HEK293 (cell line): ENCODE measurements around the gene SPON1.

Experiments
- KLF8 ChIP-seq: fragments of 450-650 bp; formaldehyde crosslinking; IDR thresholded peaks from 2 replicates; pipeline ENCODE4 v1.5.1; 2016; ENCODE audit warnings: missing biosample characterization, missing genetic modification characterization
- MEIS1 ChIP-seq: sonication (generic); formaldehyde crosslinking; IDR thresholded peaks from 2 replicates; pipeline ENCODE4 v1.8.1; 2022; ENCODE audit warnings: missing genetic modification reagents, mild to moderate bottlenecking, borderline replicate concordance
- ZNF112 ChIP-seq: fragments of 450-650 bp; formaldehyde crosslinking; IDR thresholded peaks from 2 replicates; pipeline ENCODE4 v1.5.0; 2017; ENCODE audit warnings: missing biosample characterization, missing genetic modification characterization
- ZNF416 ChIP-seq: fragments of 450-650 bp; formaldehyde crosslinking; IDR thresholded peaks from 2 replicates; pipeline ENCODE4 v1.5.1; 2016; ENCODE audit warnings: missing biosample characterization, missing genetic modification characterization

DNA sequence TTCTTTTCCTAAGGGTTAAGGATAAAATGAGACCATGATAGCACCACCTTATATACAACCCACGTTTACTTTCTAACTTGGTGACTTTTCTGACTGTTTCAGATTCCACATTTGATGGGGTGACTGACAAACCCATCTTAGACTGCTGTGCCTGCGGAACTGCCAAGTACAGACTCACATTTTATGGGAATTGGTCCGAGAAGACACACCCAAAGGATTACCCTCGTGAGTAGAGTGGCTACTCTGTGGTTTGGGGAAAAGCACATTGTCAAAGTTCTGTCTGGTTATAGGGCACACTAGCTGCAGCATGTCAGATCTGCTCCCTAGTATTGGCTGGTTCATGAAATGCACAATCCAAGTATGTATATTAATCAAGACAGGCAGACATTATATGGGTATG lies 117.3 kb downstream of the SPON1 start:
- TF ChIP-seq ZNF112 (tag by site-specific recombination), result no peak
- TF ChIP-seq ZNF416 (tag by site-specific recombination), result no peak
- no peak for TF ChIP-seq KLF8 (tag by site-specific recombination)
- TF ChIP-seq MEIS1 (CRISPR knock-in tag), result no peak
